Ascending aorta (tissue), 2 donors: ENCODE data around the gene TSPYL6. TPM values are rescaled to one million over a fixed set of nuclear protein-coding genes. Genes with fewer than 3 reads are reported as not detected.

Source experiments
- DNase-seq, 2 donors: peaks; one replicate each; pipeline ENCODE4 v3.0.0-alpha.2; 2019; ENCODE audit warnings: low spot score in 2 of 2
- H3K27ac ChIP-seq, 2 donors: fragments of 200-600 bp; sonication (generic); one replicate each; pipeline ENCODE4 v1.5.1; 2016 to 2017; ENCODE audit warnings: mild to moderate bottlenecking in 1 of 2
- H3K27me3 ChIP-seq: fragments of 200-600 bp; sonication (generic); one replicate; pipeline ENCODE4 v1.5.1; 2017
- H3K36me3 ChIP-seq, 2 donors: fragments of 200-600 bp; sonication (generic); one replicate each; pipeline ENCODE4 v1.5.1; 2016
- H3K4me1 ChIP-seq, 2 donors: fragments of 200-600 bp; sonication (generic); one replicate each; pipeline ENCODE4 v1.5.1; 2016 to 2017; ENCODE audit warnings: mild to moderate bottlenecking in 1 of 2
- H3K4me3 ChIP-seq, 2 donors: fragments of 200-600 bp; sonication (generic); one replicate each; pipeline ENCODE4 v1.5.1; 2016 to 2017; ENCODE audit warnings: mild to moderate bottlenecking in 1 of 2
- H3K9me3 ChIP-seq, 2 donors: fragments of 200-600 bp; sonication (generic); one replicate each; pipeline ENCODE4 v1.5.1; 2016
- intact Hi-C: fragments of 100-400 bp; cut with DNase I; formaldehyde crosslinking; loops from one replicate; pipeline ENCODE4 v1.15.1; 2023
- total RNA-seq: library from RNA; depleted of rRNA; stranded (reverse); fragments of >200 nt; gene quantifications from one replicate; pipeline ENCODE4 v1.1.0, GENCODE V29; 2016
- TF ChIP-seq, protein P1 (sequence below), 3 experiments: fragments of 200-600 bp in 2 of 3; fragments of 450-650 bp in 1 of 3; sonication (generic) in 2 of 3; IDR thresholded peaks; one replicate each; pipeline ENCODE4 v1.5.1; 2016 to 2019; ENCODE audit warnings: antibody characterized with exemption in 3 of 3, mild to moderate bottlenecking in 1 of 3, moderate library complexity in 1 of 3

The TSPYL6 gene
- total RNA-seq, 1 donor from 2014 or later: not detected

DNA sequence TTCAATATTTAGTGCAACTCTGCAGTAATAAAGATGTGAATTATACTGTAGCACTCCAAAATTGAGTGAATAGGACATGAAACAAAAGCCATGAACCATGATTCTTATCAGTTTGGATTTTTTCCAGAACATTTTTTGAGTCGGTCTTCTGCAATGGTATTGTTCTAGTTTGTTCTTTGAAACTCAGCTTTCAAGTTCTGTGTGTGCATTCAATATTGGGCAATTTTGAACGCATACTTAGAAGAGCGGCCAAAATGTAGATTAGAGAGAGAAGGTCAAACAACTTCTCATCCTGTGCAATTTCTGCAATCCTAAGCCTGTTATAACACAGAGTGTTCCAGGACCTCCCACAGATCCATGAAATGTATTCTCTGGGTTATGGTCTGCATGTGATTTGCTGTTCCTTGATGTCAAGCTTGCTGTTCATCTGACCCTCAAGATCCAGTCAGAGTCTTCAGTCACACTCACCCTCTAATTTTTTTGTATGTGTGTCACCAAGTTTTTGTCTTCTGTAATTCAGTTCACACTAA is 48.3 kb downstream of the TSPYL6 start:
- Histone ChIP-seq H3K27ac (peak overlapping the region; percentile 10 to 55), H3K4me1 (peaks cover 0 to 30% of the 10 kb centered on the region in 2 donors), H3K27me3 (no peaks in the 10 kb centered on the region), H3K36me3 (no peaks in the 10 kb centered on the region), H3K4me3 (no peak overlapping the region), H3K9me3 (no peaks in the 10 kb centered on the region)
- TF ChIP-seq, protein P1, sequence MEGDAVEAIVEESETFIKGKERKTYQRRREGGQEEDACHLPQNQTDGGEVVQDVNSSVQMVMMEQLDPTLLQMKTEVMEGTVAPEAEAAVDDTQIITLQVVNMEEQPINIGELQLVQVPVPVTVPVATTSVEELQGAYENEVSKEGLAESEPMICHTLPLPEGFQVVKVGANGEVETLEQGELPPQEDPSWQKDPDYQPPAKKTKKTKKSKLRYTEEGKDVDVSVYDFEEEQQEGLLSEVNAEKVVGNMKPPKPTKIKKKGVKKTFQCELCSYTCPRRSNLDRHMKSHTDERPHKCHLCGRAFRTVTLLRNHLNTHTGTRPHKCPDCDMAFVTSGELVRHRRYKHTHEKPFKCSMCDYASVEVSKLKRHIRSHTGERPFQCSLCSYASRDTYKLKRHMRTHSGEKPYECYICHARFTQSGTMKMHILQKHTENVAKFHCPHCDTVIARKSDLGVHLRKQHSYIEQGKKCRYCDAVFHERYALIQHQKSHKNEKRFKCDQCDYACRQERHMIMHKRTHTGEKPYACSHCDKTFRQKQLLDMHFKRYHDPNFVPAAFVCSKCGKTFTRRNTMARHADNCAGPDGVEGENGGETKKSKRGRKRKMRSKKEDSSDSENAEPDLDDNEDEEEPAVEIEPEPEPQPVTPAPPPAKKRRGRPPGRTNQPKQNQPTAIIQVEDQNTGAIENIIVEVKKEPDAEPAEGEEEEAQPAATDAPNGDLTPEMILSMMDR (IDR thresholded peaks at IDR 0.05): no peak
- intact Hi-C loops: loop anchor here (2.0 kb wide), 2 partner anchors 123 to 249 kb away; partner anchors contain the start of gene SPTBN1
- no peak for DNase-seq

DNA sequence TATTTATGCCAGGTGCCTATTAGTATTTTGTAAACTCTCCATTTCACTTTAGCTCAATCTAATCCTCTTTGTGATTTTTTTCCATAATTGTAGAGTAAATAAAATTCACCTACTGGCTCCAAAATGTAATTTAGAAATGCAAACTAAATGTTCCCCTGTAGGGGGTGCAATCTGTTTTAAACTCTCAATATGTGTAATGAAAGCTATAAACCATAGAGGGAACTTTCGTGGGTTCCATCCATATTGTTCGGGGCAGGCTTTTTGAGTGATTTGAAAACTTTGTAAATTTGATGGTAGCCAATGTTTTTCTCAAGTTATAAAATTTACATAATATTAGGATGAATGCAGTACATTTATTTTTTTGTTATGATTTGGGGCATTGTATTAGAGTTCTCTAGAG is 49.4 kb downstream of the TSPYL6 start:
- TF ChIP-seq, protein P1 (IDR thresholded peaks at IDR 0.05): peak; percentile 32 to 73 (median 60)
- Histone ChIP-seq H3K27ac (no peak overlapping the region), H3K4me1 (peaks cover 0 to 24% of the 10 kb centered on the region in 2 donors)

DNA sequence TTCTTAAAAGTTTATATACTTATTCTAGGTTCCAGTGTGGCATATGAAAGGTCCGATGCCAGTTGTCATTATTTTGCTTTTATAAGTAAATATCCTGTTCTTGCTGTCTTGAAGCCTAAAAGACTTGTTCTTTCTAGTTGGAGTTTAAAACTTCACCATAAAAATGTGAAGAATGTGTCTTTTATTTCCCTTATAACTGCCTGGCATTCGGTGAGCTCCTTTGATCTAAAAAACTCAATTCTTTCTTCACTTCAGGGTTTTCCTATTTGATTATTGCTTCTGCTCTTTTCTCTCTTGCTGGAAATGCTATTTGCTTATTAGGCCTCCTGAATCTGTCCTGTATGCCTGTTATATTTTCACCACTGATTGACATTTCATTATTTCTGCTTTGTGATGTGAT is 51.6 kb downstream of the TSPYL6 start:
- H3K27me3 ChIP-seq: no peaks in the 10 kb centered on the region
- no peak overlapping the region for H3K4me3 ChIP-seq
- H3K36me3 ChIP-seq: no peaks in the 10 kb centered on the region
- TF ChIP-seq, protein P1 (IDR thresholded peaks at IDR 0.05): no peak
- H3K27ac ChIP-seq: peak overlapping the region in 1 of 2 donors; percentile 20
- peaks cover 0 to 21% of the 10 kb centered on the region in 2 donors for H3K4me1 ChIP-seq
- H3K9me3 ChIP-seq: no peaks in the 10 kb centered on the region
- intact Hi-C loops: no loop called here
- DNase-seq: no peak

More for the DNA sequence above, 49.4 kb downstream of the TSPYL6 start:
- Histone ChIP-seq H3K27me3 (no peaks in the 10 kb centered on the region), H3K4me3 (no peak overlapping the region), H3K9me3 (no peaks in the 10 kb centered on the region), H3K36me3 (no peaks in the 10 kb centered on the region)
- intact Hi-C loops: no loop called here
- no peak for DNase-seq

Other genes with a start within 250 kb of the TSPYL6 start
- gene ACYP2, start 140.6 kb downstream of the TSPYL6 start, total RNA-seq: 0.96 TPM
- 246 TPM for gene SPTBN1, start 200.1 kb upstream of the TSPYL6 start, total RNA-seq